Smooth muscle cell (in vitro differentiated cells): ENCODE measurements around the gene CECR2. TPM values are rescaled to one million over a fixed set of nuclear protein-coding genes. Genes with fewer than 3 reads are reported as not detected.

Experiments used
- DNase-seq: peaks from one replicate; lab custom pipeline; 2025; ENCODE audit not compliant: unreplicated experiment; lab: John Stamatoyannopoulos, UW
- H2AFZ ChIP-seq: fragments of 200-600 bp; sonication (generic); 2 replicates; pipeline ENCODE4 v1.6.0; 2016; ENCODE audit warnings: antibody characterized with exemption, low read depth, mild to moderate bottlenecking
- H3F3A ChIP-seq: fragments of 200-600 bp; sonication (generic); 2 replicates; pipeline ENCODE4 v1.6.0; 2017; ENCODE audit warnings: antibody characterized with exemption, low read depth
- H3K27ac ChIP-seq: fragments of 200-600 bp; sonication (generic); 2 replicates; pipeline ENCODE4 v1.5.1; 2016; ENCODE audit warnings: low read depth, mild to moderate bottlenecking
- H3K27me3 ChIP-seq: fragments of 200-600 bp; sonication (generic); 2 replicates; pipeline ENCODE4 v1.6.1; 2016; ENCODE audit warnings: low read depth, mild to moderate bottlenecking
- H3K36me3 ChIP-seq: fragments of 200-600 bp; sonication (generic); 2 replicates; pipeline ENCODE4 v1.5.1; 2016; ENCODE audit warnings: low read depth
- H3K4me1 ChIP-seq: fragments of 200-600 bp; sonication (generic); 2 replicates; pipeline ENCODE4 v1.5.1; 2016; ENCODE audit warnings: low read depth
- H3K4me2 ChIP-seq: fragments of 200-600 bp; sonication (generic); 2 replicates; pipeline ENCODE4 v1.6.0; 2016; ENCODE audit warnings: mild to moderate bottlenecking
- H3K4me3 ChIP-seq: fragments of 200-600 bp; sonication (generic); 2 replicates; pipeline ENCODE4 v1.5.1; 2016; ENCODE audit warnings: mild to moderate bottlenecking
- H3K79me2 ChIP-seq: fragments of 200-600 bp; sonication (generic); 2 replicates; pipeline ENCODE4 v1.6.0; 2016; ENCODE audit warnings: low read depth, mild to moderate bottlenecking
- H3K9ac ChIP-seq: fragments of 200-600 bp; sonication (generic); 2 replicates; pipeline ENCODE4 v1.6.0; 2016; ENCODE audit warnings: low read depth
- H3K9me3 ChIP-seq: fragments of 200-600 bp; sonication (generic); replicated peaks from 2 replicates; pipeline ENCODE4 v1.5.1; 2016; ENCODE audit warnings: low read depth
- H4K20me1 ChIP-seq: fragments of 200-600 bp; sonication (generic); 2 replicates; pipeline ENCODE4 v1.6.0; 2016; ENCODE audit warnings: low read depth
- CTCF ChIP-seq: fragments of 200-600 bp; sonication (generic); IDR thresholded peaks from 2 replicates; pipeline ENCODE4 v1.5.1; 2017; ENCODE audit warnings: borderline replicate concordance, mild to moderate bottlenecking, antibody characterized with exemption; ENCODE audit not compliant: insufficient read depth, poor library complexity, severe bottlenecking
- WGBS: methylation state at CpG from one replicate; pipeline ENCODE4 v1.1.7; 2016; ENCODE audit warnings: low lambda C conversion rate; 5-methylcytosine and 5-hydroxymethylcytosine counted together
- polyA plus RNA-seq: library from polyadenylated mRNA; unstranded; fragments of >200 nt; fragmentation: Nextera tagmentation; extraction: Ambion mirVana; gene quantifications from 2 replicates; pipeline ENCODE4 v1.2.1, GENCODE V29; 2016
- total RNA-seq: library from RNA; depleted of rRNA; stranded (reverse); fragments of >200 nt; gene quantifications from 2 replicates; pipeline ENCODE4 v1.2.3, GENCODE V29; 2014

Gene CECR2
- total and polyA plus RNA-seq, 2 experiments from 2014 or later, result 1.4 to 2.8 TPM

- no peak for TF ChIP-seq CTCF
- Histone ChIP-seq H3K27me3 (no peaks in the 10 kb centered on the region), H3K4me2 (no peak overlapping the region), H4K20me1 (no peaks in the 10 kb centered on the region), H3K9ac (no peak overlapping the region), H3K36me3 (no peaks in the 10 kb centered on the region), H3K4me1 (no peaks in the 10 kb centered on the region), H3K9me3 (no peaks in the 10 kb centered on the region), H3F3A (no peaks in the 10 kb centered on the region), H2AFZ (no peak overlapping the region), H3K4me3 (no peak overlapping the region), H3K79me2 (no peaks in the 10 kb centered on the region), H3K27ac (no peak overlapping the region)
- no peak for DNase-seq
- WGBS, result 95% methylated on average over 7 of the region's 7 CpGs
Observed at GRCh38 chr22:17552737-17553136, 183.5 kb downstream of the CECR2 start.

GRCh38 chr22:17554814-17555213 lies 185.6 kb downstream of the CECR2 start:
- Histone ChIP-seq H3K27me3 (no peaks in the 10 kb centered on the region), H3K4me2 (no peak overlapping the region), H3K79me2 (no peaks in the 10 kb centered on the region), H2AFZ (no peak overlapping the region), H3K4me3 (no peak overlapping the region), H3K9me3 (no peaks in the 10 kb centered on the region), H3K36me3 (no peaks in the 10 kb centered on the region), H3K4me1 (no peaks in the 10 kb centered on the region), H3K27ac (no peak overlapping the region), H3F3A (no peaks in the 10 kb centered on the region), H4K20me1 (no peaks in the 10 kb centered on the region), H3K9ac (no peak overlapping the region)
- no peak for DNase-seq
- TF ChIP-seq CTCF, result no peak
- WGBS, result 95% methylated on average over 4 of the region's 4 CpGs

GRCh38 chr22:17559188-17559587 lies 189.9 kb downstream of the CECR2 start:
- Histone ChIP-seq H3K36me3 (no peaks in the 10 kb centered on the region), H2AFZ (no peak overlapping the region), H3K9me3 (no peaks in the 10 kb centered on the region), H3K4me3 (no peak overlapping the region), H3K27me3 (no peaks in the 10 kb centered on the region), H3K27ac (no peak overlapping the region), H3K9ac (no peak overlapping the region), H3F3A (no peaks in the 10 kb centered on the region), H3K4me1 (no peaks in the 10 kb centered on the region), H3K4me2 (no peak overlapping the region), H4K20me1 (no peaks in the 10 kb centered on the region), H3K79me2 (no peaks in the 10 kb centered on the region)
- TF ChIP-seq CTCF, result no peak
- WGBS, result 98% methylated on average over 10 of the region's 10 CpGs
- no peak for DNase-seq

- Histone ChIP-seq H4K20me1 (no peaks in the 10 kb centered on the region), H3K4me2 (no peak within 1 kb of the TSS), H3K9ac (no peak within 1 kb of the TSS), H3K27ac (no peak within 1 kb of the TSS), H3K4me3 (no peak within 1 kb of the TSS), H3F3A (no peaks in the 10 kb centered on the region), H3K27me3 (no peaks in the 10 kb centered on the region), H3K4me1 (no peaks in the 10 kb centered on the region), H3K36me3 (no peaks in the 10 kb centered on the region), H3K9me3 (no peaks in the 10 kb centered on the region), H2AFZ (no peak within 1 kb of the TSS), H3K79me2 (no peaks in the 10 kb centered on the region)
- WGBS, result 81% methylated on average over 17 of the region's 17 CpGs
- DNase-seq, result no peak
- peak; percentile 2 for TF ChIP-seq CTCF
Observed at GRCh38 chr22:17562906-17563870, 193.9 kb downstream of the CECR2 start, which contains the start of gene SLC25A18. SLC25A18 (plus strand) TSS chr22:17563498; CDS start chr22:17579945, 16,447 bp downstream.
